GM20000 (cell line): ENCODE measurements around the gene CSTF2T.
"Not testable (repeated sequence)": the region's sequence is repeated elsewhere in the genome, so short reads cannot be mapped to it uniquely, and the experiment has no call there.

Source experiments
- DNase-seq: peaks from one replicate; pipeline ENCODE4 v3.0.0; 2012; ENCODE audit warnings: low spot score
- CTCF ChIP-seq: IDR thresholded peaks from 2 replicates; pipeline ENCODE4 v1.5.1; 2012; ENCODE audit warnings: mild to moderate bottlenecking, control low read depth; ENCODE audit errors: extremely low read depth, missing control alignments

CSTF2T gene

DNA sequence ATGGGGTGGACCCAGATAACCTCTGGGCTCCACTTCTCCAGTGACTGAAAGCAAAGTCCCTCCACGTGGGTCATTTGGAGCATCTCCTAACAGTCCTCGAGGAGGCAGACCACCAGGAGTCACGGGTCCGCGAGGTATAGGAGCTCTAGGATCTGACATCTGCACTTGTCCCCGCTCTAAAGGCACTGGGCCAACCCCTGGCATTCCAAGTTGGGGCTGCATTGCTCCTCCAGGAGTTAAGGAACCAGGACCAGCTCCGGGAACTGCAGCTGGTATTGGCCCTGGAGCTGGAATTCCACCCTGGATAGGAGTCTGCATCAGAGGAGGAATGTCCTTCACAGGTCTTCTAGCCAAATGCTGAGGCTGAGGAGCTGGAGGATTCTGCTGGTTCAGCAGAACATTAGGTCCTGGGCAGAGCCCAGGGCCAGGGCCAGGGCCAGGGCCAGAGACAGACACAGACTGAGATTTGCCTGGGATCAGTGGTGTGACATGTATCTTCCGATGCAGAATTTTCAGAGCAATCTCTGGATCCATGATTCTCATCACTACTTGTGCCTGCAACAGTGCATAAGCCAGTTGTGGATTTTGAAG, 827 bp downstream of the CSTF2T start:
- no peak for DNase-seq
- no peak for TF ChIP-seq CTCF

- no peak for TF ChIP-seq CTCF
- DNase-seq: no peak
These were observed 3.1 kb downstream of the CSTF2T start for GRCh38 chr10:51696251-51696650.

DNA sequence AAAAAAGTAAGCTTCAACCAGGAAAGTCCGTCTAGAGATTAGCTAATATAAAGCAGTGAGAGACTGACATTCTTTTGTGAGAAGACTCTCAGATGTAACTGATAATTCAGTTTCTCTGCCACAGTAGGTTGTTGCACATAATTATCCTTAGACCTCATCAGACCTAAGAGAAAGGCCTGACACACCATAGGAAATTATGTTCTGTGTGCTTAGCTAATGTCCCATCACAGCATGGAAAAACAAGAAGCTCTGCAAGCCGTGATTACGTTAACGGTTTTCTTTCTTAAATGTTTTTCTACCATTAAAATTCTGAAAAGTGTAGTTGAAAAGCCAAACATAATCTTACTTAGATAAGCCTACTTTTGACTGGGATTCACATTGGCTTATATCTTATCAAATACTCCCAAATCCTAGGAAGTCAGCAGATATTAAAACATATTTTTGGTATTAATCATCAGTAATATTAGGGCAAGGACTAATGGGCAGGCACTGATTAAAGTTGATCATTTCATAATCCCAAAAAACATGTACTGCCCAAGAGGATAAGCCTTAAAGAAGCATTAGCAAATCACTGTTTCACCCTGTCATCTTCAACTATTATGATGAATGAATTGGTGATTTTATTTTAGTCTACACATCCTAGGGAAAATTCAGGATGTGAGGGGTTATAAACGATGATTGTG, 5.2 kb downstream of the CSTF2T start:
- DNase-seq: no peak
- no peak for TF ChIP-seq CTCF

GRCh38 chr10:51691135-51691534, 8.3 kb downstream of the CSTF2T start:
- TF ChIP-seq CTCF: no peak
- DNase-seq: no peak

- no peak for TF ChIP-seq CTCF
- no peak for DNase-seq
These were observed 9.9 kb downstream of the CSTF2T start for GRCh38 chr10:51689536-51689935.

DNA sequence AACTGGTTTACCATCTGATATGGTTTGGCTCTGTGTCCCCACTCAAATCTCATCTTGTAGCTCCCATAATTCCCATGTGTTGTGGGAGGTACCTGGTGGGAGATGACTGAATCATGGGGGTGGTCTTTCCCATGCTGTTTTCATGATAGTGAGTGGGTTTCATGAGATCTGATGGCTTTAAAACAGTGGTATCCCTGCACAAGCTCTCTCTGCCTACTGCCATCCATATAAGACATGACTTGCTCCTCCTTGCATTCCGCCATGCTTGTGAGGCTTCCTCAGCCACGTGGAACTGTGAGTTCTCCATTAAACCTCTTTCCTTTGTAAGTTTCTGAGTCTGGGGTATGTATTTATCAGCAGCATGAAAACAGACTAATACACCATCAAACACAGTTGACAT, 10.6 kb downstream of the CSTF2T start:
- not testable (repeated sequence) for DNase-seq

- DNase-seq: no peak
- TF ChIP-seq CTCF: no peak
These were observed 12.1 kb downstream of the CSTF2T start for GRCh38 chr10:51687296-51687695.

GRCh38 chr10:51685768-51686167, 13.6 kb downstream of the CSTF2T start:
- no peak for TF ChIP-seq CTCF
- no peak for DNase-seq
